ENCODE data around the gene COTL1.

DNA sequence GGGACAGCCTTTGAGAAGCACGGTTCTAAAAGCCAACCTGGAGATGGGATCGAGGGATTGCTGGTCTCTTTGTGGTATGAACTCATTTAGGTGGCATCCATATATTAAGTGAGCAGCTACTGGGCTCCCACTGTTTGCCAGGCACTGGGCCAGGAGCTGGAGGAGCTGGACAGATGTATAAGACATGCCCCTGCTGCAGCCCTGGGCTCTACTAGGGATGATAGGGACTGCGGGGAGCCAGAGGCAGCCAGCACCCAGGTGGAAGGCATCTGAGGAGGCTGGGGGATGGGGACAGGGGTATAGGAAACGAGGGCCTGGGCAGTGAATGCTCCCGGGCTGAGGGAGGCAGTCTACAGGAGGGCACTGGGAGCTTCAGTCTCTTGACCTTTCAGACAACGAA is 60.4 kb downstream of the COTL1 start:
- TF ChIP-seq, protein P1, sequence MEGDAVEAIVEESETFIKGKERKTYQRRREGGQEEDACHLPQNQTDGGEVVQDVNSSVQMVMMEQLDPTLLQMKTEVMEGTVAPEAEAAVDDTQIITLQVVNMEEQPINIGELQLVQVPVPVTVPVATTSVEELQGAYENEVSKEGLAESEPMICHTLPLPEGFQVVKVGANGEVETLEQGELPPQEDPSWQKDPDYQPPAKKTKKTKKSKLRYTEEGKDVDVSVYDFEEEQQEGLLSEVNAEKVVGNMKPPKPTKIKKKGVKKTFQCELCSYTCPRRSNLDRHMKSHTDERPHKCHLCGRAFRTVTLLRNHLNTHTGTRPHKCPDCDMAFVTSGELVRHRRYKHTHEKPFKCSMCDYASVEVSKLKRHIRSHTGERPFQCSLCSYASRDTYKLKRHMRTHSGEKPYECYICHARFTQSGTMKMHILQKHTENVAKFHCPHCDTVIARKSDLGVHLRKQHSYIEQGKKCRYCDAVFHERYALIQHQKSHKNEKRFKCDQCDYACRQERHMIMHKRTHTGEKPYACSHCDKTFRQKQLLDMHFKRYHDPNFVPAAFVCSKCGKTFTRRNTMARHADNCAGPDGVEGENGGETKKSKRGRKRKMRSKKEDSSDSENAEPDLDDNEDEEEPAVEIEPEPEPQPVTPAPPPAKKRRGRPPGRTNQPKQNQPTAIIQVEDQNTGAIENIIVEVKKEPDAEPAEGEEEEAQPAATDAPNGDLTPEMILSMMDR (IDR thresholded peaks at IDR 0.05): no peak
- no peak for TF ChIP-seq POLR2A (IDR thresholded peaks at IDR 0.05)
